ENCODE data around the gene CAPN1. TPM values are rescaled to one million over a fixed set of nuclear protein-coding genes. Genes with fewer than 3 reads are reported as not detected.
"Not testable (repeated sequence)": the region's sequence is repeated elsewhere in the genome, so short reads cannot be mapped to it uniquely, and the experiment has no call there.

CAPN1 gene
- total RNA-seq, 1 donor from 2014 or later: 74.6 TPM

- H3K27me3 ChIP-seq (ENCODE audit: low read depth): no peaks in the 10 kb centered on the region
- intact Hi-C loops (cut with micrococcal nuclease): no loop called here
- H3K9me3 ChIP-seq (replicated peaks): peaks cover 10% of the 10 kb centered on the region
- H3K4me1 ChIP-seq: peaks cover 18% of the 10 kb centered on the region
- no peaks in the 10 kb centered on the region for H3K36me3 ChIP-seq
- no peak overlapping the region for H3K27ac ChIP-seq (replicated peaks)
- DNase-seq: no peak
- H3K4me3 ChIP-seq: no peak overlapping the region
- TF ChIP-seq CTCF (IDR thresholded peaks at IDR 0.05; ENCODE audit: borderline replicate concordance): no peak
These were observed 33.1 kb upstream of the CAPN1 start for GRCh38 chr11:65148657-65149056.

GRCh38 chr11:65150131-65150508, 31.6 kb upstream of the CAPN1 start:
- DNase-seq; H3K4me3 ChIP-seq; intact Hi-C loops (cut with micrococcal nuclease); H3K36me3 ChIP-seq; H3K27me3 ChIP-seq (ENCODE audit: low read depth); H3K9me3 ChIP-seq (replicated peaks): not testable (repeated sequence)
- H3K27ac ChIP-seq (replicated peaks): peak overlapping the region; percentile 77
- H3K4me1 ChIP-seq: peaks cover 18% of the 10 kb centered on the region

GRCh38 chr11:65150509-65151299, 31.0 kb upstream of the CAPN1 start:
- H3K4me3 ChIP-seq: peak overlapping the region; percentile 17
- no peak for TF ChIP-seq CTCF (IDR thresholded peaks at IDR 0.05; ENCODE audit: borderline replicate concordance)
- intact Hi-C loops (cut with micrococcal nuclease): no loop called here
- DNase-seq: peak; percentile 83
- H3K27me3 ChIP-seq (ENCODE audit: low read depth): no peaks in the 10 kb centered on the region
- peak overlapping the region; percentile 77 for H3K27ac ChIP-seq (replicated peaks)
- peaks cover 18% of the 10 kb centered on the region for H3K4me1 ChIP-seq
- H3K9me3 ChIP-seq (replicated peaks): peaks cover 10% of the 10 kb centered on the region
- H3K36me3 ChIP-seq: no peaks in the 10 kb centered on the region

- DNase-seq: no peak
- no peaks in the 10 kb centered on the region for H3K27me3 ChIP-seq (ENCODE audit: low read depth)
- peaks cover 18% of the 10 kb centered on the region for H3K4me1 ChIP-seq
- no peaks in the 10 kb centered on the region for H3K36me3 ChIP-seq
- intact Hi-C loops (cut with micrococcal nuclease): no loop called here
- H3K4me3 ChIP-seq: no peak overlapping the region
- peak overlapping the region; percentile 77 for H3K27ac ChIP-seq (replicated peaks)
- H3K9me3 ChIP-seq (replicated peaks): peaks cover 10% of the 10 kb centered on the region
- no peak for TF ChIP-seq CTCF (IDR thresholded peaks at IDR 0.05; ENCODE audit: borderline replicate concordance)
These were observed 30.3 kb upstream of the CAPN1 start for GRCh38 chr11:65151331-65151899.

- H3K9me3 ChIP-seq (replicated peaks): peaks cover 7% of the 10 kb centered on the region
- intact Hi-C loops (cut with micrococcal nuclease): no loop called here
- no peak overlapping the region for H3K4me3 ChIP-seq
- no peaks in the 10 kb centered on the region for H3K36me3 ChIP-seq
- TF ChIP-seq CTCF (IDR thresholded peaks at IDR 0.05; ENCODE audit: borderline replicate concordance): no peak
- peaks cover 18% of the 10 kb centered on the region for H3K4me1 ChIP-seq
- H3K27ac ChIP-seq (replicated peaks): no peak overlapping the region
- no peak for DNase-seq
- no peaks in the 10 kb centered on the region for H3K27me3 ChIP-seq (ENCODE audit: low read depth)
These were observed 29.6 kb upstream of the CAPN1 start for GRCh38 chr11:65152122-65152521.

- no peaks in the 10 kb centered on the region for H3K36me3 ChIP-seq
- H3K9me3 ChIP-seq (replicated peaks): no peaks in the 10 kb centered on the region
- no peak overlapping the region for H3K27ac ChIP-seq (replicated peaks)
- no peak for TF ChIP-seq CTCF (IDR thresholded peaks at IDR 0.05; ENCODE audit: borderline replicate concordance)
- H3K4me1 ChIP-seq: peaks cover 5% of the 10 kb centered on the region
- DNase-seq: no peak
- intact Hi-C loops (cut with micrococcal nuclease): no loop called here
- H3K27me3 ChIP-seq (ENCODE audit: low read depth): no peaks in the 10 kb centered on the region
- H3K4me3 ChIP-seq: no peak overlapping the region
These were observed 25.5 kb upstream of the CAPN1 start for GRCh38 chr11:65156256-65156655.

All from left ventricle myocardium inferior (tissue), 1 donor.